DMS 273 treated with DMSO at 0.1 percent for 48 hours (cell line): ENCODE data around the gene CHTF18.

ENCODE experiments used
- DNase-seq: peaks from one replicate; lab custom pipeline; 2025; lab: John Stamatoyannopoulos, UW

The CHTF18 gene

GRCh38 chr16:794091-794822, 5.8 kb downstream of the CHTF18 start:
- no peak for DNase-seq

- DNase-seq = no peak
Measured at GRCh38 chr16:794853-795466, 6.5 kb downstream of the CHTF18 start.

GRCh38 chr16:795580-796229, 7.3 kb downstream of the CHTF18 start:
- DNase-seq = no peak

GRCh38 chr16:796296-797119, 8.1 kb downstream of the CHTF18 start:
- no peak for DNase-seq

GRCh38 chr16:797120-797420, 8.7 kb downstream of the CHTF18 start:
- no peak for DNase-seq

GRCh38 chr16:797686-798085, 9.3 kb downstream of the CHTF18 start:
- DNase-seq = no peak

- DNase-seq = no peak
Measured at GRCh38 chr16:798666-799065, 10.2 kb downstream of the CHTF18 start.

- DNase-seq = no peak
Measured at GRCh38 chr16:799111-799947, 10.9 kb downstream of the CHTF18 start.

GRCh38 chr16:799948-800833, 11.8 kb downstream of the CHTF18 start, which contains the start of gene GNG13:
TSS of gene GNG13 (minus strand) at chr16:800734. CDS start at chr16:799077, 1,657 bp downstream.
- DNase-seq = no peak

GRCh38 chr16:800834-801511, 12.6 kb downstream of the CHTF18 start:
- DNase-seq = no peak

GRCh38 chr16:801584-802363, 13.4 kb downstream of the CHTF18 start:
- no peak for DNase-seq

GRCh38 chr16:802461-802860, 14.0 kb downstream of the CHTF18 start:
- no peak for DNase-seq

GRCh38 chr16:802914-803753, 14.7 kb downstream of the CHTF18 start:
- no peak for DNase-seq

GRCh38 chr16:803754-804080, 15.3 kb downstream of the CHTF18 start:
- no peak for DNase-seq

GRCh38 chr16:804193-805048, 16.0 kb downstream of the CHTF18 start:
- no peak for DNase-seq

GRCh38 chr16:805474-805873, 17.1 kb downstream of the CHTF18 start:
- no peak for DNase-seq

GRCh38 chr16:807347-808084, 19.1 kb downstream of the CHTF18 start:
- peak; percentile 49 for DNase-seq
